Retinal pigment epithelial cell (primary cell): Measurements from ENCODE around the gene MMRN1.

Source experiments
- DNase-seq: peaks from one replicate; pipeline ENCODE4 v3.0.0-alpha.2; 2010; ENCODE audit warnings: low read depth
- H3K4me3 ChIP-seq: 2 replicates; pipeline ENCODE4 v1.5.1; 2011; ENCODE audit warnings: mild to moderate bottlenecking, low read length, control low read depth, moderate library complexity
- CTCF ChIP-seq: conservative IDR thresholded peaks from 2 replicates; pipeline ENCODE4 v1.5.1; 2011; ENCODE audit warnings: low read depth, low read length, control low read depth, inconsistent platforms

Gene MMRN1

GRCh38 chr4:89868999-89869589 lies 25.6 kb upstream of the MMRN1 start:
- H3K4me3 ChIP-seq: no peak overlapping the region
- TF ChIP-seq CTCF: peak; percentile 41
- no peak for DNase-seq

- TF ChIP-seq CTCF: no peak
- DNase-seq: no peak
- H3K4me3 ChIP-seq: no peak overlapping the region
Observed at GRCh38 chr4:89871211-89871610, 23.4 kb upstream of the MMRN1 start.

- H3K4me3 ChIP-seq: no peak overlapping the region
- TF ChIP-seq CTCF: no peak
- DNase-seq: no peak
Observed at GRCh38 chr4:89876548-89876947, 18.1 kb upstream of the MMRN1 start.

GRCh38 chr4:89878611-89879010 lies 16.0 kb upstream of the MMRN1 start:
- TF ChIP-seq CTCF: no peak
- H3K4me3 ChIP-seq: no peak overlapping the region
- no peak for DNase-seq

- H3K4me3 ChIP-seq: no peak overlapping the region
- no peak for DNase-seq
- no peak for TF ChIP-seq CTCF
Observed at GRCh38 chr4:89879215-89879614, 15.4 kb upstream of the MMRN1 start.

GRCh38 chr4:89889289-89889688 lies 5.4 kb upstream of the MMRN1 start:
- TF ChIP-seq CTCF: no peak
- no peak for DNase-seq

GRCh38 chr4:89897867-89898266 lies 3.2 kb downstream of the MMRN1 start:
- no peak overlapping the region for H3K4me3 ChIP-seq
- DNase-seq: no peak
- no peak for TF ChIP-seq CTCF

More at GRCh38 chr4:89889289-89889688, 5.4 kb upstream of the MMRN1 start:
- H3K4me3 ChIP-seq: no peak overlapping the region
